ENCODE measurements around the gene COPS6.

Gene COPS6

DNA sequence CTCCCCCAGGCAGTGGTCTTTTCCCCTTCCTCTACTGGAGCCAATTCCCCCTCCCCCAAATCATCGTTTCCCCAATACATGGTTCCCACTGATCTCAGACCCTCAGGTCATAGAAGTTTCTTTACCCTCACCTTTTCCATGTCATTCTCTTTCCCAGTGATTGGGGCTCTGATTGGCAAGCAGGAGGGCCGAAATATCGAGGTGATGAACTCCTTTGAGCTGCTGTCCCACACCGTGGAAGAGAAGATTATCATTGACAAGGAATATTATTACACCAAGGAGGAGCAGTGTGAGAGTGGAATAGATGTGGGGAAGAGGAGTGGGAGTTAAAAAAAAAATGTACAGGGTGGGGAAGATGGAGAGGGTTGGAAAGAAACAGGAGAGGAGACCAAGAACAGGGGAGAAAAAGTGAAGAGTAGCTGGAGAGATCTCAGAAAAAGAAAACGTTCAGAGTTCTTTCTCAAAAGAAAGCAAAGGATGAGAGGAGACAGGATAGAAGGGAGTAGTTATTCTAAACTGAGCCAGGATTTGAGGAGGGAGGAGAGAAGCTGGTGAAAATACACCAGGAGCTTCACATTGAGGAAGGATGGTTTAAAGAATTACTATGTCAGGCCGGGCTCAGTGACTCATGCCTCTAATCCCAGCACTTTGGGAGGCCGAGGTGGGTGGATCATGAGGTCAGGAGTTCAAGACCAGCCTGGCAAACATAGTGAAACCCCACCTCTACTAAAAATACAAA is 858 bp downstream of the COPS6 start:
- peak overlapping the region; percentile 93 for H3K27ac ChIP-seq
- TF ChIP-seq, protein P1, sequence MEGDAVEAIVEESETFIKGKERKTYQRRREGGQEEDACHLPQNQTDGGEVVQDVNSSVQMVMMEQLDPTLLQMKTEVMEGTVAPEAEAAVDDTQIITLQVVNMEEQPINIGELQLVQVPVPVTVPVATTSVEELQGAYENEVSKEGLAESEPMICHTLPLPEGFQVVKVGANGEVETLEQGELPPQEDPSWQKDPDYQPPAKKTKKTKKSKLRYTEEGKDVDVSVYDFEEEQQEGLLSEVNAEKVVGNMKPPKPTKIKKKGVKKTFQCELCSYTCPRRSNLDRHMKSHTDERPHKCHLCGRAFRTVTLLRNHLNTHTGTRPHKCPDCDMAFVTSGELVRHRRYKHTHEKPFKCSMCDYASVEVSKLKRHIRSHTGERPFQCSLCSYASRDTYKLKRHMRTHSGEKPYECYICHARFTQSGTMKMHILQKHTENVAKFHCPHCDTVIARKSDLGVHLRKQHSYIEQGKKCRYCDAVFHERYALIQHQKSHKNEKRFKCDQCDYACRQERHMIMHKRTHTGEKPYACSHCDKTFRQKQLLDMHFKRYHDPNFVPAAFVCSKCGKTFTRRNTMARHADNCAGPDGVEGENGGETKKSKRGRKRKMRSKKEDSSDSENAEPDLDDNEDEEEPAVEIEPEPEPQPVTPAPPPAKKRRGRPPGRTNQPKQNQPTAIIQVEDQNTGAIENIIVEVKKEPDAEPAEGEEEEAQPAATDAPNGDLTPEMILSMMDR (conservative IDR thresholded peaks at IDR 0.05), result no peak

DNA sequence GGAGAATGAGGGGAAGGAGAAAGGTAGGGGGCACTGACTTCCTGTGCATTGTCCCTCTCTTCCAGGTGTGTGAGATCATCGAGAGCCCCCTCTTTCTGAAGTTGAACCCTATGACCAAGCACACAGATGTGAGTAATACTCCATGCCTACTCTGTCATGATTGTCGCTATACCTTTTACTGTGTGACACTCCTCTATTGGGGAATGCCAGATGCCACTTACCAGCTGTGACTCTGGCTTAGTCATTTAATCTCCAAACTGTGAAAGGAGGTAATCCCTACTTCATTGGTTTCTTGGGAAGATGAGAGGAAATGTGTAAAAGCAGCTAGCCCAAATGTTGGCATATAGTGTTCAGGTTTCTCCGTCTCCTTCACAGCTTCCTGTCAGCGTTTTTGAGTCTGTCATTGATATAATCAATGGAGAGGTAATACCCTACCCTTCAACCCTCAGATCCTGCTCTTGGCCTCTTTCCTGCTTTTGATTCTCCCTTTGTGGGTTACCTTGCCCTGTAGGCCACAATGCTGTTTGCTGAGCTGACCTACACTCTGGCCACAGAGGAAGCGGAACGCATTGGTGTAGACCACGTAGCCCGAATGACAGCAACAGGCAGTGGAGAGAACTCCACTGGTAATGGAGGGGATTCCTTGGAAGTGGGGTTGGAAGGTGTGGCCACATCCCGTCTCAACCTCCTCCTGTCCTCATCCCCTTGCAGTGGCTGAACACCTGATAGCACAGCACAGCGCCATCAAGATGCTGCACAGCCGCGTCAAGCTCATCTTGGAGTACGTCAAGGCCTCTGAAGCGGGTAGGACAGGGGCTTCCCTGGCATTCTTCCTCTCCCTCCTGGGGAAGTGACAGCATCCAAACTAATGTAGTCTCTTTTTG is 2.0 kb downstream of the COPS6 start:
- H3K27ac ChIP-seq, result no peak overlapping the region
- TF ChIP-seq, protein P1 (conservative IDR thresholded peaks at IDR 0.05), result no peak

DNA sequence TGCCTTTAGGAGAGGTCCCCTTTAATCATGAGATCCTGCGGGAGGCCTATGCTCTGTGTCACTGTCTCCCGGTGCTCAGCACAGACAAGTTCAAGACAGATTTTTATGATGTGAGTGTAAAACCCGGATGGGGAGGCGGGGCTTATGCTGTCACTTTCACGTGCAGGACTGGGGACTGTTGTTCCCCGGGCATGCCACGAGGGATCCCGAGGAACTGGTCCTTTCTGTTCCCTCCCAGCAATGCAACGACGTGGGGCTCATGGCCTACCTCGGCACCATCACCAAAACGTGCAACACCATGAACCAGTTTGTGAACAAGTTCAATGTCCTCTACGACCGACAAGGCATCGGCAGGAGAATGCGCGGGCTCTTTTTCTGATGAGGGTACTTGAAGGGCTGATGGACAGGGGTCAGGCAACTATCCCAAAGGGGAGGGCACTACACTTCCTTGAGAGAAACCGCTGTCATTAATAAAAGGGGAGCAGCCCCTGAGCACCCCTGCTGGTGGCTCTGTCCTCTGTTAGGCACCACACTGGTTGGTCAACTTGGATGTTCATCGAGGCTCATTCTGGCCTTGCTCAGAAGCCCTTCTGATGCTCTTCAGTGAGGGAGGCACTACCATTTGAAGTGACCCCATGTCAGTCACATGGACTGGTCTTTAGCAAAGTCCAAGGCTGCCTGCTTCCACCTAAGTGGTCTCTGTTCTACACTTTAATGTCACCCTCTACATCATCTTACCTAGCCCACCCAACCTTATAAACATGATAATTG is 2.8 kb downstream of the COPS6 start:
- no peak overlapping the region for H3K27ac ChIP-seq
- TF ChIP-seq, protein P1 (conservative IDR thresholded peaks at IDR 0.05), result peak; percentile 14; the same call in 1 of the 2 replicates

DNA sequence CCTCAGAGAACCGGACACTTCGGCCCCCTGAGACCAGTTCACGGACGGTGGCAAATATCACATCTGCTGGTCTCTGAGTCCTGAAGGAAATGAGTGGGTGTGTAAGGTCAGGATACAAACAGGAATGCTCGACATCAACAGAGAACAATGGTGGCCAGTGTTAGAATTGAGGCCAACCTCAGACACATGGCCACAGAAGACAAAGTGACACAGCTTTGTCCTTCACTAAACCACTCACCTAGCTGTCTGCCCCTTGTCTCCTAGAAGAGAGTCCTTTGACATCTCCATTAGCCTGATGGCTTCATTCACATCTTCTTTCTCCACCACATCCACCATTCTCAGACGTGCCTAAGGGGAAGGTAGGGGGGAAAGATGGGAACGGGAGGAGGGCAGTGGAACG is 4.3 kb downstream of the COPS6 start:
- TF ChIP-seq, protein P1 (conservative IDR thresholded peaks at IDR 0.05), result no peak
- peak overlapping the region; percentile 15; the same call in 1 of the 2 replicates for H3K27ac ChIP-seq

DNA sequence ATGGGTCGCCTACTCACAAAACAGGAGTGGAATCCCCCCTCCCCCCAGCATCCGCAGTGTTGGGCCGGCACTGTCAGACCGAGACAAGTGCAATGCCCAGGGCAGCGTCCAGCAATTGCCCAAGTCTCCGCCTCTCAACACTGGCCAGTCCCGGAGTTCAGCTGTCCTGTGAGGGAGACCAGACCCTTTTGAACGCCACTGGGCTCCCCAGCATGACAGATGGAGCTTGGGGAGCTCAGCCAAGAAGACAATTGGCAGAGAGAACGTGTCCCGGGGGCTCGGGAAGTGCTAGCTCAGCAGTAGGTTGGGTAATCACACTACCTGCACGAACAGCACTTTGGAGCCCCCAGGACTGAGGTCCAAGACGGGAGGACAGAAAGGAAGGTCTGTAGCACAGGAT is 4.7 kb downstream of the COPS6 start:
- TF ChIP-seq, protein P1 (conservative IDR thresholded peaks at IDR 0.05), result no peak
- peak overlapping the region; percentile 15 for H3K27ac ChIP-seq

DNA sequence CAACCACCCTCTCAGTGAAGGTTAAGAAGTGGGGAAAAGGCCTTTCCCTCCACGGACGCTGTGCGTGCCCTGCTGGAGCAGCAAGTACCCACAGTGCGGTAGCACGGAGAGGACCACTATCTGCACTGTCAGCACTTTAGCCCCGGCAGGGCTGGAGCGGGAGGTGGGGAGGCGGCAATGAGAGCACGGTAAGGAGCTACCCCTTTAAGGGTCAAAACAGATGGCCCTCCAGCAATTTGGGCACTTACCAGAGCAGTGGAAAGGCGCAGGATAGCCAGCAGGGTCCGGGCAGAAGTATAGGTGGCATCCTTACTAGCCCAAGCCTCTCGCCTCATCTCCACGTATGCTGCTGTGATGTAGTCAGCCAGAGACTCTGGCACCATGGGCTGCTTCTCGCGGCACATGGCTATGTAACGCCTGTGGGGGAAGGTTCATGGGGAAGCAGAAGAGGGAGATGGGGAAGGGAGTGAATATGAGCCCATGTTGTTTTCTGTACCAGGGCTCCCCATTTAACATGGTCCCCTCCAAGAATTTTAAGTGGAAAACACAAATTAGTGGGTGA is 5.2 kb downstream of the COPS6 start:
- TF ChIP-seq, protein P1 (conservative IDR thresholded peaks at IDR 0.05), result no peak
- peak overlapping the region; percentile 15 for H3K27ac ChIP-seq
